Measurements from ENCODE around the gene PDGFA. TPM values are rescaled to one million over a fixed set of nuclear protein-coding genes. Genes with fewer than 3 reads are reported as not detected.

Gene PDGFA
- total RNA-seq, 4 donors from 2014 or later = 10.8 to 31.7 (median 26.0) TPM

GRCh38 chr7:549066-549890, 29.6 kb upstream of the PDGFA start:
- no peak for ATAC-seq
- Histone ChIP-seq H3K4me3 (no peak overlapping the region), H3K9me3 (no peaks in the 10 kb centered on the region), H3K27me3 (no peaks in the 10 kb centered on the region), H3K4me1 (no peaks in the 10 kb centered on the region), H3K36me3 (no peaks in the 10 kb centered on the region), H3K27ac (no peak overlapping the region)
- intact Hi-C loops (cut with DNase I; ENCODE audit: low total_unique reads) = no loop called here
- in situ Hi-C loops (cut with MboI; ENCODE audit: low sequenced_read_pairs in 4 of 4) = no loop called here
- TF ChIP-seq POLR2A (IDR thresholded peaks at IDR 0.05) = no peak
- no peak for DNase-seq

DNA sequence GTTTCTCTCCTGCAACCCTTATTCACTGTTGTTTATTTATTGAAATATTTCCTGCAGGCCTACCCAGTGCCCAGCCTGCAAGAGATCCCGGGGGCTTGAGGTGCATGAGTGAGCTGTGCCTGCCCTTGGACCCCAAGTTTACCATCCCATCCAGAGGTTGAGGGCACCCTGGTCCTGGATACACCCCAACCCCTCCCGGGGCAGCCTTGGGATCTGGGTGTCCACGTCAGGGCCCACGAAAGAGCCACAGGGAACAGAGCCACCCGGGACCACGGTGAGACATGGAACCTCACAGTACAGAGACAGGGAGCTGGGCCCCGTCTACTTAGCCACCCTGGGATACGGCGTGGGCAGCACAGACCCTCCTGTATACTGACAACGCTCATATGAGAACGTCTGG, 28.8 kb upstream of the PDGFA start:
- TF ChIP-seq POLR2A (IDR thresholded peaks at IDR 0.05) = no peak
- TF ChIP-seq, protein P1, sequence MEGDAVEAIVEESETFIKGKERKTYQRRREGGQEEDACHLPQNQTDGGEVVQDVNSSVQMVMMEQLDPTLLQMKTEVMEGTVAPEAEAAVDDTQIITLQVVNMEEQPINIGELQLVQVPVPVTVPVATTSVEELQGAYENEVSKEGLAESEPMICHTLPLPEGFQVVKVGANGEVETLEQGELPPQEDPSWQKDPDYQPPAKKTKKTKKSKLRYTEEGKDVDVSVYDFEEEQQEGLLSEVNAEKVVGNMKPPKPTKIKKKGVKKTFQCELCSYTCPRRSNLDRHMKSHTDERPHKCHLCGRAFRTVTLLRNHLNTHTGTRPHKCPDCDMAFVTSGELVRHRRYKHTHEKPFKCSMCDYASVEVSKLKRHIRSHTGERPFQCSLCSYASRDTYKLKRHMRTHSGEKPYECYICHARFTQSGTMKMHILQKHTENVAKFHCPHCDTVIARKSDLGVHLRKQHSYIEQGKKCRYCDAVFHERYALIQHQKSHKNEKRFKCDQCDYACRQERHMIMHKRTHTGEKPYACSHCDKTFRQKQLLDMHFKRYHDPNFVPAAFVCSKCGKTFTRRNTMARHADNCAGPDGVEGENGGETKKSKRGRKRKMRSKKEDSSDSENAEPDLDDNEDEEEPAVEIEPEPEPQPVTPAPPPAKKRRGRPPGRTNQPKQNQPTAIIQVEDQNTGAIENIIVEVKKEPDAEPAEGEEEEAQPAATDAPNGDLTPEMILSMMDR (IDR thresholded peaks at IDR 0.05 in 4 of 5, conservative IDR thresholded peaks at IDR 0.05 in 1 of 5) = no peak
- intact Hi-C loops (cut with DNase I; ENCODE audit: low total_unique reads) (no loop called here), in situ Hi-C loops (cut with MboI; ENCODE audit: low sequenced_read_pairs in 4 of 4) (no loop called here)
- Histone ChIP-seq H3K27me3 (no peaks in the 10 kb centered on the region), H3K36me3 (no peaks in the 10 kb centered on the region), H3K4me3 (no peak overlapping the region), H3K27ac (no peak overlapping the region), H3K9me3 (no peaks in the 10 kb centered on the region), H3K4me1 (no peaks in the 10 kb centered on the region)
- ATAC-seq (no peak), DNase-seq (no peak)

DNA sequence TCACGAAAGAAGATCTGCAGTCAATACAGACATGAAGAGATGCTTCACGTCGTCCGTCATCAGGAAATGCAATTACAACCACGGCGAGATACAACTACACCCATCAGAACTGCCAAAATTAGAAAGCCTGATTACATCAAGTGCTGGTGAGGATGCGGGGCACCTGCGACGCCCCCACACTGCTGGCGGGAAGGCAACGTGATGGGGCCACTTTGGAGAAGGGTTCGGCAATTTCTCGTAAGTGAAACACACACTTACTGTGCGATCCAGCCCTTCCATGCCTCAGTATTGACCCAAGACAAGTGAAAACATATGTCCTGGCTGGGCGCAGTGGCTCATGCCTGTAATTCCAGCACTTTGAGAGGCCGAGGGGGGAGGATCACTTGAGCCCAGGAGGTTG, 25.8 kb upstream of the PDGFA start:
- Histone ChIP-seq H3K4me1 (no peaks in the 10 kb centered on the region), H3K36me3 (no peaks in the 10 kb centered on the region), H3K4me3 (no peak overlapping the region), H3K9me3 (no peaks in the 10 kb centered on the region), H3K27me3 (no peaks in the 10 kb centered on the region), H3K27ac (no peak overlapping the region)
- TF ChIP-seq, protein P1 (IDR thresholded peaks at IDR 0.05 in 4 of 5, conservative IDR thresholded peaks at IDR 0.05 in 1 of 5) = no peak
- in situ Hi-C loops (cut with MboI; ENCODE audit: low sequenced_read_pairs in 4 of 4) (no loop called here), intact Hi-C loops (cut with DNase I; ENCODE audit: low total_unique reads) (no loop called here)
- no peak for DNase-seq
- no peak for ATAC-seq

GRCh38 chr7:544338-545221, 24.9 kb upstream of the PDGFA start:
- DNase-seq = no peak
- no peak overlapping the region for H3K4me3 ChIP-seq

More at GRCh38 chr7:544338-545221, 24.9 kb upstream of the PDGFA start:
- TF ChIP-seq, protein P1 (IDR thresholded peaks at IDR 0.05 in 4 of 5, conservative IDR thresholded peaks at IDR 0.05 in 1 of 5) = no peak
- no peak for TF ChIP-seq POLR2A (IDR thresholded peaks at IDR 0.05)
- intact Hi-C loops (cut with DNase I; ENCODE audit: low total_unique reads) (no loop called here), in situ Hi-C loops (cut with MboI; ENCODE audit: low sequenced_read_pairs in 4 of 4) (no loop called here)
- Histone ChIP-seq H3K27me3 (no peaks in the 10 kb centered on the region), H3K9me3 (no peaks in the 10 kb centered on the region), H3K27ac (no peak overlapping the region), H3K4me1 (no peaks in the 10 kb centered on the region), H3K36me3 (no peaks in the 10 kb centered on the region)
- no peak for ATAC-seq
